GM18870 (cell line): Measurements from ENCODE around the gene INTS14.
"Not testable (repeated sequence)": the region's sequence is repeated elsewhere in the genome, so short reads cannot be mapped to it uniquely, and the experiment has no call there.

Source experiments
- ATAC-seq: cut with Tn5 transposase; IDR thresholded peaks from one replicate; pipeline ENCODE4 v1.9.1; 2021; ENCODE audit warnings: moderate library complexity; ENCODE audit not compliant: unreplicated experiment

INTS14 gene

GRCh38 chr15:65583701-65584100 lies 27.2 kb downstream of the INTS14 start:
- ATAC-seq, result no peak

DNA sequence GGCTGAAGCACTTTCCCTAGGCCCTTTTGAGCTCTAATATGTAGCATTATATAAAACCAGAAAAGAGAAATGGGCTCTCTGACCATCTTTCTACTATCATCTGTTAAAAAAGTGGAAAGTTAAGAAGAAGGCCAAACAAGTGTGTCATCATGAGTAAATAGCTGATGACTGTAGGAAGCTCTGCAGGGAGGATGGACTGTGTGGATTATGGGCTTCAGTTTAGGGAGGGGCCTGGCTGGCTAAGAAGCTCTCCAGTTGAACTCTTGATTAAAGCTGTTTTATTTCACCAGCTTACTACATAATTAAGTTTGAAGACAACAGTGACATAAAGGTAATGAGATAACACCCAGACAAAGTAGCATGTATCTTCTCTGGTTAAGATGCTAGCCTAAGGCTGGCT lies 30.6 kb downstream of the INTS14 start:
- ATAC-seq, result no peak

DNA sequence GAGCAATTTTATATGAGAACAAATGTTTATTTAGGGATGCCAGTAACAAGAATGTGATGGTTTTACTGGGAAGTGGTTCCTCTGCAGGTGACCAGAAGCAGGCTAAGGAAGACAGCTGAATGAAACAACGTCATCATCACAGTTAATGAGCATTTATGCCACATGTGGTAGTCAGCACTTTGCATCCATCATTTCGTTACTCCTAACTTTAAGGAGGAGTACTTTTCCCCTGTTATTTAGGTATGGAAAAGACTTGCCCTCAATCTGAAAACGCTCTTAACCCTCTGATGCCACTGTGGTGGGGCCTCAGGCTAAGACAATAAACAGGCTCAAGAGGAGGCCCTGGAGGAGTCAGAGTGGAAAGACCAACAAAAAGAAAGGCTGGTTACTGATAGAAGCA lies 31.2 kb downstream of the INTS14 start:
- no peak for ATAC-seq

DNA sequence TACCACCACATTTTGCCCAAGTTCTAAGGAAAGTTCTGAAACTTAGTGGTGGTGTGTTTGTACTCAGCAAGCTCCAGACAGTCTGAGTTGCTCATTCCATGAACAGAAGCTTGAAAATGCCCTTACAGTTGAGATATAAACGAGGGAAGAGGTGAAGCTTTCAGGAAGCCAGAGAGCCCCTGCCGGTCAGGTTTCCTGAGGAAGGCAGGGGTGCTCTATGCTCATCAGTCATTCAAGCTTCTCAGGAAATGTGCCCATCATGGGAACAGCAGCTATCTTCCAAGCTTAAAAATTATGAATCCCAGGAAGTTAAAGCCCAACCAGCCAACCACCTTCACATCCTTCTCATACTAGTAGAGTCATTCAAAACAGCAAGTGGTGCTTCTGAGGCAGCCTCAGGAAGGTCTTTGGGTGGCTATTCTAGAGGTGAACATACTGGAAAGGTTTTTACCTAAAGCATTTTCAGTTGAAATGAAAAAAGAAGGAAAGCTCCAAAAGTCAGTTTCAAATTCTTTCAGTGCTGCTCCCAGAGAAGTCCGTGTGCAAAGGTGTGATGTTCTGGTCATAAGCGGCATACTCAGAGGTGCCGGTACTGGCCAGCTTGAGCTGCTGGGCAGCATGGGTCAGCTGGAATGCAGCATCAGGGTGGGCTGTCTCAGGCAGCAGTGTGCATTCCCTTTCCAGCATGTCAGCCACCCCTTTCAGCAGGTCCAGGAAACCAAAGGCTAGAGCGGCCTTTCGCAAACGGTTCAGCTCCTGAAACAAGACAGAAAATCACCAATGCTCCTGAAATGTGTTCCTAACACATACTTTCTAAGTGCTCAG lies 31.8 kb downstream of the INTS14 start:
- ATAC-seq, result no peak

- no peak for ATAC-seq
Measured at GRCh38 chr15:65577129-65577996, 33.6 kb downstream of the INTS14 start.

- ATAC-seq, result no peak
Measured at GRCh38 chr15:65576664-65577063, 34.3 kb downstream of the INTS14 start.

GRCh38 chr15:65571971-65572370 lies 39.0 kb downstream of the INTS14 start:
- ATAC-seq, result no peak

- ATAC-seq, result no peak
Measured at GRCh38 chr15:65569728-65570127, 41.2 kb downstream of the INTS14 start.

GRCh38 chr15:65561934-65562333 lies 49.0 kb downstream of the INTS14 start:
- no peak for ATAC-seq

- ATAC-seq, result no peak
Measured at GRCh38 chr15:65559941-65560340, 51.0 kb downstream of the INTS14 start.

DNA sequence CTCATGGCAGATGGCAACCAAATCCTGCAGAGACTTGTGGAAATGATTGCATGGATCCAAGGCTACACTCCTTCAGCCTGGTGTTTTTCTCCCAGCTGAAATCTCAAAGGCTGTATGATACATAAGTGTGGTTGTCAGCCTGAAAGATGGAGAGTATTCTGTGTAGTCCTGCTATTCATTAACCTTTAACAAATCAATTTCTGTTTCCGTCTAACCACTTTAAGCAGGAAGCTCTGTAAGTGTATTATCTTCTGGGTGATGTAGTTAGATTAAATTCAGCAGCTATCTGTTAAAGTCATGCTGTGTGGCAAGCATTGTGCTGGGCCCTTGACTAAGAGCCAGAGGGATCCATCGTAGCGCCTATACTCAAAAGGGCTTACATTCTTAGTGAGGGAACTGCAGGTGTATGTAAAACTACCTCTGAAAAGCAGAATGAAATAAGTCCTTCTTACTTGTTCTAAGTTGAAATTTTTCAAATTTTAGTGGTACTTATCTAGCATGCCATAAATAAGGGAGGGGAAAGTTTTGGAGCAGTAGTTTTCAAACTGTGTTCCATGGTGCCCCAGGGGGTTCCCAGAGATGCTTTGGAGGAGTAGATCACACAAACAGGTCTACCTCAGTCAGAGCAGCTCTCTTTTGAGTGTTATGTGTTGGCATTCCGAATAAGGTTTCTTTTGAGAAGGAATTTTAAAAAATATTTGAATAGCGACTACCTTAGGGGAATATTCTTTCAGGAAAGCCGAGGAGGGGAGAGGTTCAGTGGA lies 51.8 kb downstream of the INTS14 start:
- ATAC-seq, result no peak

DNA sequence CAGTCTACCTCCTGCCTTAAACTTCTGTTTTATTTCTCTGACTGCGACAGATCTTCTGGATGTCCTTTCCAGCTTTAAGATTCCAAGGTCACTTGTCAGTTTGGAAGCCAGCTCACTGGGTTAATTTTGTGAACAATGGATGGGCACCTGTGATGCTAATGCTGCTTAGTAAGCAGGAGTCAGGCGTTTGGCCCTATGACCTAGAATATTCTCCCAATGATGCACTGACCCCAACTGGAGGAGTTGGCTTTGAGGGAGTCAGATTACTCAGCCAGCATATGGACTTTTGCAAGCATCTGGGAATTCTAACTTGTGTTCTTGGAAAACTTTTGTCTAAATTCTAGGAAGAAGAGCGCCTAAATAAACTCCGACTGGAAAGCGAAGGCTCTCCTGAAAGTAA lies 52.6 kb downstream of the INTS14 start:
- no peak for ATAC-seq

DNA sequence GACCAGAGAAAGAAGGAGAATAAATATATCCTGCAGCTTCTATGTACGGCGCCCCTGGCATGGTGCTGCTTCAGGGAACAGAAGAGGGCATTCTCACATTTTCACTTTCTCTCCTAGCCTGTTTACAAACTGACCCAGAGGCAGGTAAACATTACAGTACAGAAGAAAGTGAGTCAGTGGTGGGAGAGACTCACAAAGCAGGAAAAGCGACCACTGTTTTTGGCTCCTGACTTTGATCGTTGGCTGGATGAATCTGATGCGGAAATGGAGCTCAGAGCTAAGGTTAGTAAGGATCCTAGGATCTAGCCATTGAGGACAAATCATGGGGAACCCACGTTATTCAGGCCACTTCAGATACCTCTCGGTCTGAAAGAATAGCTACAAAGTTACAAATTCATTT lies 54.3 kb downstream of the INTS14 start:
- ATAC-seq, result no peak

DNA sequence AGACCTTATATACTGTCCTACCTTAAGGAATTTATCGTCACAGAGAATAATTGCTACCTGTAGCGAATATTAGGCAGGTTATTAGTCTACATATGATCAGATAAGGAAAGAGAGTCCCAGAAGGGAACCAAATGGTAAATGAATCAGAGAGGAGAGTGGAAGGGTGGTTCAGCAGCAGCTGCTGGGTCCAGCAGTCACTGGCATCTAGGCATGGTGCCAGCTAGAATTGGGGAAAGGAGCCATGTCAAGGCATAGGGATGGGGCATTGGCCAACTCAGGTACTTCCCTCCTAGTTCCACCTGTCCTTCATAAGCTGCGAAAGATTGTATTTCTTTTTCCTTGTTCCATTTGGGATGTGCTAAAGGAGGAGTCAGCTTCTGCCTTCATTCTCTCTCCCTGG lies 57.2 kb downstream of the INTS14 start:
- ATAC-seq, result no peak

- not testable (repeated sequence) for ATAC-seq
Measured at GRCh38 chr15:65552851-65553250, 58.1 kb downstream of the INTS14 start.

GRCh38 chr15:65551183-65551582 lies 59.7 kb downstream of the INTS14 start:
- no peak for ATAC-seq

DNA sequence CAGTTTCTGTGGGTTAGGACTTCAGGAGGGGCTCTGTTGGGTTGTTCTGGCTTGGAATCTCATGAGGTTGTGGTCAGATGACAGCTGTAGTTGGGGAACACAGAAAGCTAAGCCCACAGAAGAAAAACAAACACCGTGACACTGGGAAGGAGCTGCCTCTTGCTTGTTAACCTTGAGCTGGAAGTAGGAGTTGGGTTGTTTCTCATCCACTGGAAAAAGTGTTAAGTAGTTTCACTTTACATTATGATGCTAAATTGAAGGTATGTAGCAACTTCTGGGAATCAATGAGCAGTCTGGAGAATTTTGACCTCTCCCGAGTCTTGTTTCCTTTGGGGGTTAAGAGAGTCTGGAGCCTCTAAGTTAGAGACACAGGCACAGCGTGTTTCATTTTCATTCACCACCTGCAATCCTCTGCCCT lies 60.2 kb downstream of the INTS14 start:
- ATAC-seq, result no peak

GRCh38 chr15:65549288-65549687 lies 61.6 kb downstream of the INTS14 start:
- not testable (repeated sequence) for ATAC-seq

DNA sequence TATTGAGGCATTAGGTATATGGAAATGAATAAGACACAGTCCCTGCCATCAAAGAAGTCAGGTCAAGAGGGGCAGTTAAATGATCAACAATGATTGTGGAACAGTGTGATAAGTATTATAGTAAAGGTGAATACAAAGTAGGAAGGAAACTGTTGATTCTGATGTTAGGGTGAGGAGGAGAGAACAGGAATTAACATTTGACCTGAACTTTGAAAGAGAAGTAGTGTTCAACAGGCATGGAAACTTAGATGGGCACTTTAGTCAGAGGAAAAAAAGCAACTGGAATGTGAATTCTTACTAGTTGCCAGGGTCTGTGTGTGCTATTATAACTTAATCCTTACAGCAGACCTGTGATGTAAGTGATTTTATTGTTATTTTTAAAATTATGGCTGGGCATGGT lies 63.1 kb downstream of the INTS14 start:
- no peak for ATAC-seq

DNA sequence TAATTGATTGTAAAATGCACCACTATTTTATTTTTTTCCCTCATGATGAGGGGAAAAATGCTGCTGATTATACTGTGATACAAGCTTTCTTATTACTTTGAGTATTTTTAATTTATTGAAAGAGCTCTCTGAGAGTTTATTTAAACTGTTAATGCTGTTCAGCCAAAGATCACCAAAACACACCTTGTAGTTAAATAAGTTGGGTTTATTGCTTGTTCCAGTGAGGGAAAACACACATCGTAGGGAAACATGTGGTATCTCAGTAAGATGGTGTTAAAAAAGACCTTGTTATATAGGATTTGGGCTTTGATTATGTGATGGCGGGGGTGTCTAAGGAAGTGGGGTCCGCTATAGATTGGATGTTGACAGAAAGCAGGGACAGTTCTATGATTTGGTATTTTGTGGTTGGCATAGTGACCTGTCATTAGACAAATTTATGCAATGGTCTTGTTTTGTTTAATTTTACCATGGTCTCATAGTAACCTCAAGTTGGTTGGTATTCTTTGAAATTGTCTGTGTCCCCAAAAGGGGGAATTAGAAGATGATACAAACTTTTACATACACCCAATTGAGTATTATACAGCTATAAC lies 69.6 kb downstream of the INTS14 start:
- ATAC-seq, result no peak

- ATAC-seq, result no peak
Measured at GRCh38 chr15:65540314-65540713, 70.6 kb downstream of the INTS14 start.
